H1 (cell line): ENCODE measurements around the gene TBC1D2. TPM values are rescaled to one million over a fixed set of nuclear protein-coding genes. Genes with fewer than 3 reads are reported as not detected.
"Not testable (repeated sequence)": the region's sequence is repeated elsewhere in the genome, so short reads cannot be mapped to it uniquely, and the experiment has no call there.

Experiments
- CTCF ChIA-PET: fragments of 300-600 bp; sonication (Branson Sonifier 250); formaldehyde crosslinking; loops from one replicate; lab custom pipeline; 2021; ENCODE audit not compliant: partially characterized antibody; lab: Charles Lee
- POLR2A ChIA-PET: fragments of 300-600 bp; sonication (Branson Sonifier 250); formaldehyde crosslinking; loops from one replicate; lab custom pipeline; 2021; ENCODE audit warnings: inconsistent platforms; ENCODE audit not compliant: partially characterized antibody; lab: Charles Lee
- DNase-seq, 2 experiments: peaks; one replicate each; pipeline versions ENCODE4 v3.0.0 to v3.0.0-alpha.2; 2010 to 2022; ENCODE audit warnings: low spot score in 2 of 2, low read depth in 1 of 2, mixed read lengths in 1 of 2
- FAIRE-seq: peaks from 2 replicates; lab custom pipeline; 2011; peaks lifted over from hg19 to GRCh38; lab: Jason Lieb, UNC
- H2AFZ ChIP-seq: 2 replicates; pipeline ENCODE4 v1.8.1; 2012; ENCODE audit warnings: low read length, inconsistent platforms
- H2AK5ac ChIP-seq: 2 replicates; pipeline ENCODE4 v1.6.1; 2013; ENCODE audit warnings: low read depth, low read length
- H2BK120ac ChIP-seq: replicated peaks from 2 replicates; pipeline ENCODE3; 2013; ENCODE audit warnings: low read depth, low read length, inconsistent platforms
- H2BK12ac ChIP-seq: 2 replicates; pipeline ENCODE4 v1.6.1; 2013; ENCODE audit warnings: low read depth, low read length
- H2BK15ac ChIP-seq: 2 replicates; pipeline ENCODE4 v1.6.1; 2013; ENCODE audit warnings: low read length
- H2BK20ac ChIP-seq: 2 replicates; pipeline ENCODE4 v1.6.1; 2013; ENCODE audit warnings: low read length
- H2BK5ac ChIP-seq: 2 replicates; pipeline ENCODE4 v1.6.1; 2013; ENCODE audit warnings: low read depth, low read length
- H3K14ac ChIP-seq: 2 replicates; pipeline ENCODE4 v1.6.1; 2013; ENCODE audit warnings: inconsistent platforms; ENCODE audit not compliant: insufficient read length
- H3K18ac ChIP-seq: 2 replicates; pipeline ENCODE4 v1.6.1; 2013; ENCODE audit warnings: low read length; ENCODE audit errors: extremely low read depth
- H3K23ac ChIP-seq: 2 replicates; pipeline ENCODE4 v1.6.1; 2013; ENCODE audit warnings: inconsistent platforms; ENCODE audit not compliant: insufficient read length
- H3K23me2 ChIP-seq: 2 replicates; pipeline ENCODE4 v1.6.1; 2013; ENCODE audit warnings: low read depth, low read length
- H3K27ac ChIP-seq: 2 replicates; pipeline ENCODE4 v1.6.1; 2011; ENCODE audit warnings: low read depth, low read length, inconsistent platforms
- H3K27me3 ChIP-seq, 4 experiments: replicated peaks in 1 of 4; 1 replicate in 1 of 4; 2 replicates in 3 of 4; pipeline versions ENCODE4 v1.6.1 to v1.8.1; 2011 to 2013; ENCODE audit warnings: low read length in 3 of 4, mild to moderate bottlenecking in 3 of 4, inconsistent platforms in 2 of 4, mixed read lengths in 2 of 4, moderate library complexity in 1 of 4; ENCODE audit not compliant: control insufficient read depth in 3 of 4, insufficient read depth in 3 of 4; ENCODE audit errors: extremely low read depth in 1 of 4
- H3K36me3 ChIP-seq, 4 experiments: 2 replicates each; pipeline versions ENCODE4 v1.6.1 to v1.8.1; 2011 to 2013; ENCODE audit warnings: mild to moderate bottlenecking in 4 of 4, low read length in 3 of 4, moderate library complexity in 2 of 4, control low read depth in 1 of 4, inconsistent platforms in 1 of 4; ENCODE audit not compliant: insufficient read depth in 4 of 4, control insufficient read depth in 2 of 4
- H3K4ac ChIP-seq: replicated peaks from 2 replicates; pipeline ENCODE3; 2013; ENCODE audit warnings: low read length, low read depth, mixed read lengths, inconsistent platforms; ENCODE audit not compliant: insufficient read length
- H3K4me1 ChIP-seq, 4 experiments: replicated peaks in 1 of 4; 1 replicate in 1 of 4; 2 replicates in 3 of 4; pipeline versions ENCODE4 v1.6.1 to v1.8.1; 2011 to 2013; ENCODE audit warnings: low read length in 3 of 4, inconsistent platforms in 2 of 4, mixed read lengths in 1 of 4; ENCODE audit not compliant: insufficient read depth in 4 of 4, control insufficient read depth in 3 of 4
- H3K4me2 ChIP-seq, 2 experiments: 2 replicates each; pipeline versions ENCODE4 v1.6.1 to v1.8.1; 2011 to 2013; ENCODE audit warnings: low read depth in 2 of 2, low read length in 2 of 2, control low read depth in 1 of 2, inconsistent platforms in 1 of 2, mild to moderate bottlenecking in 1 of 2; ENCODE audit not compliant: insufficient read depth in 1 of 2
- H3K4me3 ChIP-seq, 4 experiments: fragments of 200-600, 300-600 bp in 1 of 4; sonication (generic), shearing (Covaris generic), sonication (Bioruptor Twin) in 1 of 4; 2 replicates each; pipeline versions ENCODE4 v1.5.1 to v1.8.1; 2011 to 2016; ENCODE audit warnings: low read length in 4 of 4, low read depth in 3 of 4, control low read depth in 2 of 4, inconsistent platforms in 2 of 4, mild to moderate bottlenecking in 2 of 4, mixed read lengths in 1 of 4, moderate library complexity in 1 of 4; ENCODE audit not compliant: insufficient read depth in 2 of 4; ENCODE audit errors: extremely low read depth in 1 of 4
- H3K56ac ChIP-seq: replicated peaks from 2 replicates; pipeline ENCODE3; 2013; ENCODE audit warnings: low read depth, mild to moderate bottlenecking, mixed read lengths, low read length, inconsistent platforms; ENCODE audit not compliant: insufficient read length
- H3K79me1 ChIP-seq: 2 replicates; pipeline ENCODE4 v1.6.1; 2013; ENCODE audit warnings: low read depth, low read length, control low read depth
- H3K79me2 ChIP-seq, 2 experiments: 2 replicates each; pipeline versions ENCODE4 v1.6.1 to v1.8.1; 2012 to 2013; ENCODE audit warnings: low read length in 2 of 2, mild to moderate bottlenecking in 2 of 2, inconsistent platforms in 1 of 2; ENCODE audit not compliant: insufficient read depth in 2 of 2, control insufficient read depth in 1 of 2
- H3K9ac ChIP-seq, 4 experiments: replicated peaks in 1 of 4; 1 replicate in 1 of 4; 2 replicates in 3 of 4; pipeline versions ENCODE4 v1.6.1 to v1.8.1; 2011 to 2013; ENCODE audit warnings: low read depth in 3 of 4, low read length in 3 of 4, control low read depth in 2 of 4, mild to moderate bottlenecking in 2 of 4, moderate library complexity in 2 of 4, inconsistent platforms in 1 of 4; ENCODE audit errors: extremely low read depth in 1 of 4
- H3K9me3 ChIP-seq, 2 experiments: 2 replicates each; pipeline versions ENCODE4 v1.6.1 to v1.8.1; 2012 to 2013; ENCODE audit warnings: mild to moderate bottlenecking in 2 of 2, moderate library complexity in 2 of 2, control low read depth in 1 of 2, inconsistent platforms in 1 of 2, low read depth in 1 of 2, low read length in 1 of 2, mixed read lengths in 1 of 2; ENCODE audit not compliant: insufficient read depth in 2 of 2
- H4K20me1 ChIP-seq, 2 experiments: replicated peaks in 1 of 2; 2 replicates each; pipeline versions ENCODE3 to v1.8.1; 2011 to 2013; ENCODE audit warnings: inconsistent platforms in 2 of 2, low read length in 2 of 2, mild to moderate bottlenecking in 1 of 2; ENCODE audit not compliant: insufficient read depth in 2 of 2, control insufficient read depth in 1 of 2
- H4K5ac ChIP-seq: 2 replicates; pipeline ENCODE4 v1.6.1; 2013; ENCODE audit warnings: low read length, low read depth, mixed read lengths, inconsistent platforms; ENCODE audit not compliant: insufficient read length
- H4K8ac ChIP-seq: 2 replicates; pipeline ENCODE4 v1.8.0; 2013; ENCODE audit warnings: mild to moderate bottlenecking, moderate library complexity, low read length, inconsistent platforms; ENCODE audit not compliant: insufficient read depth; ENCODE audit errors: extremely low read depth
- H4K91ac ChIP-seq: replicated peaks from 2 replicates; pipeline ENCODE3; 2013; ENCODE audit warnings: low read length, mixed read lengths, inconsistent platforms; ENCODE audit not compliant: insufficient read length
- WGBS, 2 experiments: shearing (Covaris generic) in 1 of 2; methylation state at CpG; one replicate each; pipeline versions ENCODE4 v1.1.6 to v1.1.7; 2013 to 2015; ENCODE audit warnings: low lambda C conversion rate in 2 of 2, mixed read lengths in 2 of 2, inconsistent platforms in 1 of 2, low coverage in 1 of 2, missing lambda C conversion rate in 1 of 2; ENCODE audit not compliant: insufficient replicate concordance in 2 of 2, insufficient coverage in 1 of 2, insufficient read length in 1 of 2; ENCODE audit errors: extremely low coverage in 1 of 2, missing lambda C conversion rate in 1 of 2; 5-methylcytosine and 5-hydroxymethylcytosine counted together
- polyA plus RNA-seq, 7 experiments: library from polyadenylated mRNA; depleted of rRNA in 3 of 7; stranded (reverse) in 5 of 7; unstranded in 2 of 7; fragments of >200 nt in 5 of 7; fragments of 200-250 nt in 2 of 7; gene quantifications; 1 replicate in 5 of 7; 2 replicates in 1 of 7; 4 replicates in 1 of 7; pipeline versions ENCODE4 v1.2.1 to v1.2.3, GENCODE V29; 2011 to 2013; ENCODE audit warnings: missing spikeins in 2 of 7, mixed read lengths in 2 of 7
- total RNA-seq: library from RNA; stranded (reverse); fragmentation: NEBNext Ultra II Directional; extraction: Animal tissue kit (Norgen Biotek cat#: 25700); gene quantifications from 2 replicates; pipeline ENCODE4 v1.2.1, GENCODE V29; 2021

The TBC1D2 gene
- total and polyA plus RNA-seq, 2 of the 8 experiments (the other 6 are each of a cell fraction or from before 2014, with no cell fraction given): 7.4 TPM

DNA sequence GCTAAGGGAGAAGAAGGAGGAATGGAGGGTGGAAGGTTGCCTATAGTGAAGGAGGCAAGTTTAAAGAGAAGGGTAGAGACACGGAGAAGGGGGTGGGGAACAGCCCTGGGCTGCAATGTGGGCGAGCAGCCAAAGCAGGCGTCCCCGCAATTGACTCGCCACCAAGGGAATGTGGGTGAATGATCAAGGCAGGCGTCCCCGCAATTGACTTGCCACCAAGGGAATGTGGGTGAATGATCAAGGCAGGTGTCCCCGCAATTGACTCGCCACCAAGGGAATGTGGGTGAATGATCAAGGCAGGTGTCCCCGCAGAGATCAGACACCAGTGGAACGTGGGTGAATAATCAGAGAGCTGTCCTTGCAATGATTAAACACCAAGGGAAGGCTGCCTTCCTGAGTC lies 14.8 kb upstream of the TBC1D2 start:
- H3K4ac ChIP-seq, H4K5ac ChIP-seq, H3K9me3 ChIP-seq, H3K79me1 ChIP-seq, H4K8ac ChIP-seq, H3K23me2 ChIP-seq, H3K36me3 ChIP-seq, H2AFZ ChIP-seq, H2BK120ac ChIP-seq, H3K27ac ChIP-seq, FAIRE-seq, H4K91ac ChIP-seq, H2BK5ac ChIP-seq, H3K18ac ChIP-seq, H3K4me3 ChIP-seq, H2BK15ac ChIP-seq, H3K79me2 ChIP-seq, H3K27me3 ChIP-seq, H3K14ac ChIP-seq, H2BK20ac ChIP-seq, POLR2A ChIA-PET, H2AK5ac ChIP-seq, H3K4me2 ChIP-seq, H3K56ac ChIP-seq, H3K4me1 ChIP-seq, H4K20me1 ChIP-seq, H3K9ac ChIP-seq, DNase-seq, H3K23ac ChIP-seq: not testable (repeated sequence)
- H2BK12ac ChIP-seq: 0 out of 2 replicates have a peak overlapping the region, but pooled peaks have one; percentile 9
- 87% methylated on average over 11 of the region's 11 CpGs; no CpG with 5 or more reads in 1 of the 2 experiments for WGBS, 2 experiments
- CTCF ChIA-PET: interaction anchor here (0.7 kb wide), 1 partner anchor 185 kb away, joined by 3 read pairs; no protein-coding TSS in a partner anchor

DNA sequence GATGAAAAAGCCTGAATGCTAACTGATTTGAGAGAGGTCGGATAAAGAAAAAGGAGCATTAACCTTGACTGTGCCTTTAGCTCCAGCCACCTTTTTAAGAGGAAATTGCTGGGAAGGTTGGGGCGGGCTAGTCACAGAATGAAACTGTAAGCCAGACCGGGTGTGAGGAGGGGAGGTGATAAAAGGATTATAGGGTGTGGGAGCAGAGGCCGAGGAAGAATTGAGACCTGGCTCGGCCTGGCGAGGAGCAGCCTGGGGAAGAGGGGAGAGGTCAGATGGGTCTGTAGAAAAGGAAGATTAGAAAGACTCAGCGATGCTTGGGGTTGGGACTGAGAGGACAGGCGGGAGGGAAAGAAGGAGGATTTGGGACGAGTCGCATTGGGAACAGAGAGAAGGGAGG lies 14.2 kb upstream of the TBC1D2 start:
- H4K91ac ChIP-seq, DNase-seq, H3K4ac ChIP-seq, H2AFZ ChIP-seq, H3K56ac ChIP-seq, H4K5ac ChIP-seq, H2BK120ac ChIP-seq, H4K8ac ChIP-seq, H3K36me3 ChIP-seq, H3K18ac ChIP-seq, H3K79me2 ChIP-seq, H3K4me1 ChIP-seq, H3K23ac ChIP-seq, H4K20me1 ChIP-seq, H2BK12ac ChIP-seq, H3K27ac ChIP-seq, H2BK20ac ChIP-seq, H3K79me1 ChIP-seq, H3K9me3 ChIP-seq, H3K27me3 ChIP-seq, H3K4me2 ChIP-seq, H2BK15ac ChIP-seq, H3K4me3 ChIP-seq, H3K23me2 ChIP-seq, H3K9ac ChIP-seq, CTCF ChIA-PET, POLR2A ChIA-PET, H2BK5ac ChIP-seq, H2AK5ac ChIP-seq, FAIRE-seq, H3K14ac ChIP-seq: not testable (repeated sequence)
- WGBS, 2 experiments: 76% methylated on average over 10 of the region's 10 CpGs; no CpG with 5 or more reads in 1 of the 2 experiments
